Mononuclear cell (primary cell): ENCODE results near the gene SP8. TPM values are rescaled to one million over a fixed set of nuclear protein-coding genes. Genes with fewer than 3 reads are reported as not detected.
A peak's percentile ranks its signal among the peaks of the same experiment; 100 is the strongest.

ENCODE experiments used
- H3K27me3 ChIP-seq: 2 replicates; pipeline ENCODE4 v1.6.0; 2011; ENCODE audit warnings: low read length, control low read depth; ENCODE audit not compliant: insufficient read depth
- H3K4me1 ChIP-seq: 2 replicates; pipeline ENCODE4 v1.5.1; 2011; ENCODE audit warnings: mild to moderate bottlenecking, low read length, control low read depth; ENCODE audit not compliant: insufficient read depth
- H3K4me3 ChIP-seq: 2 replicates; pipeline ENCODE4 v1.5.1; 2011; ENCODE audit warnings: mild to moderate bottlenecking, low read length, moderate library complexity
- H3K9me3 ChIP-seq: 2 replicates; pipeline ENCODE4 v1.5.1; 2011; ENCODE audit warnings: low read depth, mild to moderate bottlenecking, control low read depth, low read length
- total RNA-seq: library from RNA; depleted of rRNA; stranded (reverse); fragments of >200 nt; gene quantifications from one replicate; pipeline ENCODE4 v1.2.3, GENCODE V29; 2012

SP8 gene
- total RNA-seq, 1 donor: not detected

- Histone ChIP-seq H3K4me3 (no peak overlapping the region), H3K27me3 (peaks cover 83% of the 10 kb centered on the region), H3K9me3 (no peaks in the 10 kb centered on the region), H3K4me1 (peaks cover 18% of the 10 kb centered on the region)
Measured at GRCh38 chr7:20798081-20798693, 11.5 kb upstream of the SP8 start.

- Histone ChIP-seq H3K4me3 (peak overlapping the region; percentile 25), H3K27me3 (peaks cover 87% of the 10 kb centered on the region), H3K4me1 (peaks cover 18% of the 10 kb centered on the region), H3K9me3 (no peaks in the 10 kb centered on the region)
Measured at GRCh38 chr7:20797462-20798080, 10.9 kb upstream of the SP8 start.

- H3K4me3 ChIP-seq: no peak overlapping the region
- no peaks in the 10 kb centered on the region for H3K9me3 ChIP-seq
- H3K27me3 ChIP-seq: peaks cover 89% of the 10 kb centered on the region
- H3K4me1 ChIP-seq: peaks cover 18% of the 10 kb centered on the region
Measured at GRCh38 chr7:20797042-20797461, 10.4 kb upstream of the SP8 start.

GRCh38 chr7:20796500-20796899 lies 9.8 kb upstream of the SP8 start:
- Histone ChIP-seq H3K27me3 (peaks cover 92% of the 10 kb centered on the region), H3K9me3 (no peaks in the 10 kb centered on the region), H3K4me1 (peaks cover 18% of the 10 kb centered on the region), H3K4me3 (no peak overlapping the region)

GRCh38 chr7:20795881-20796280 lies 9.2 kb upstream of the SP8 start:
- peaks cover 18% of the 10 kb centered on the region for H3K4me1 ChIP-seq
- peaks cover 92% of the 10 kb centered on the region for H3K27me3 ChIP-seq
- no peaks in the 10 kb centered on the region for H3K9me3 ChIP-seq
- no peak overlapping the region for H3K4me3 ChIP-seq

GRCh38 chr7:20795361-20795760 lies 8.7 kb upstream of the SP8 start:
- no peaks in the 10 kb centered on the region for H3K9me3 ChIP-seq
- H3K4me3 ChIP-seq: no peak overlapping the region
- peaks cover 92% of the 10 kb centered on the region for H3K27me3 ChIP-seq
- peaks cover 18% of the 10 kb centered on the region for H3K4me1 ChIP-seq

- H3K4me1 ChIP-seq: peaks cover 18% of the 10 kb centered on the region
- no peaks in the 10 kb centered on the region for H3K9me3 ChIP-seq
- H3K4me3 ChIP-seq: no peak overlapping the region
- peaks cover 92% of the 10 kb centered on the region for H3K27me3 ChIP-seq
Measured at GRCh38 chr7:20794676-20795075, 8.0 kb upstream of the SP8 start.

GRCh38 chr7:20793694-20794394 lies 7.2 kb upstream of the SP8 start:
- Histone ChIP-seq H3K9me3 (no peaks in the 10 kb centered on the region), H3K4me3 (no peak overlapping the region), H3K4me1 (peaks cover 16% of the 10 kb centered on the region), H3K27me3 (peaks cover 92% of the 10 kb centered on the region)

GRCh38 chr7:20793248-20793647 lies 6.6 kb upstream of the SP8 start:
- Histone ChIP-seq H3K9me3 (no peaks in the 10 kb centered on the region), H3K4me3 (no peak overlapping the region), H3K4me1 (peaks cover 10% of the 10 kb centered on the region), H3K27me3 (peaks cover 94% of the 10 kb centered on the region)

GRCh38 chr7:20791538-20792434 lies 5.1 kb upstream of the SP8 start:
- Histone ChIP-seq H3K4me3 (no peak overlapping the region), H3K27me3 (peaks cover 99% of the 10 kb centered on the region)

GRCh38 chr7:20790375-20790774 lies 3.7 kb upstream of the SP8 start:
- Histone ChIP-seq H3K9me3 (no peaks in the 10 kb centered on the region), H3K4me1 (peaks cover 20% of the 10 kb centered on the region), H3K27me3 (peaks cover 98% of the 10 kb centered on the region), H3K4me3 (no peak overlapping the region)

More at GRCh38 chr7:20791538-20792434, 5.1 kb upstream of the SP8 start:
- H3K9me3 ChIP-seq: no peaks in the 10 kb centered on the region
- peaks cover 7% of the 10 kb centered on the region for H3K4me1 ChIP-seq

GRCh38 chr7:20788420-20788990 lies 1.8 kb upstream of the SP8 start:
- no peaks in the 10 kb centered on the region for H3K9me3 ChIP-seq
- peaks cover 36% of the 10 kb centered on the region for H3K4me1 ChIP-seq
- no peak overlapping the region for H3K4me3 ChIP-seq
- H3K27me3 ChIP-seq: peaks cover 94% of the 10 kb centered on the region

- no peak overlapping the region for H3K4me3 ChIP-seq
- H3K4me1 ChIP-seq: peaks cover 37% of the 10 kb centered on the region
- peaks cover 94% of the 10 kb centered on the region for H3K27me3 ChIP-seq
- H3K9me3 ChIP-seq: no peaks in the 10 kb centered on the region
Measured at GRCh38 chr7:20787660-20788419, 1.2 kb upstream of the SP8 start.

- H3K9me3 ChIP-seq: no peaks in the 10 kb centered on the region
- H3K27me3 ChIP-seq: peaks cover 94% of the 10 kb centered on the region
- peaks cover 37% of the 10 kb centered on the region for H3K4me1 ChIP-seq
- no peak overlapping the region for H3K4me3 ChIP-seq
Measured at GRCh38 chr7:20786421-20786778, 286 bp downstream of the SP8 start.
